ENCODE results near the gene OR4K1.

DNA sequence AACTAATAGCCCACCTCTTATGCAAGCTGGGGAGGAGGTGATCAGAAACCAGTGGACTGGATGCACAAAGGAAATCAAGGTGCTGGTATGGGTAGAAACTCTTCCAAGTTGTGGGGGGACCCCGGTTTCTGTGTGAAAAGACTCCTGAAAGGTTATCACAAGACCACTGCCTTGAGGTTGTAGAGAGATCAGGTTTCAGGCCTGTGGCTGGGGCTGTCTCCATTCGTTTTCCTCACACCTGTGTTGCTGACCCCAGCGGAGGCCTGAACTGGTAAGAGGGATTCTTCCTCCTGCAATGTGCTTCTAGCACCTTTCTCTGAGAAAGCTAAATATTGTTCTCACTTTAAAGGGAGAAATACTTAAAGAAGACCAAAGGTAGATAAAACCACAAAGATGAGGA, 19.6 kb upstream of the OR4K1 start:
- TF ChIP-seq TCF4 (CRISPR knock-in tag; IDR thresholded peaks at IDR 0.05; ENCODE audit: borderline replicate concordance) (no peak), ZFP30 (CRISPR knock-in tag; IDR thresholded peaks at IDR 0.05) (no peak), OSR1 (CRISPR knock-in tag; IDR thresholded peaks at IDR 0.05) (no peak)
- TF ChIP-seq, protein P1, sequence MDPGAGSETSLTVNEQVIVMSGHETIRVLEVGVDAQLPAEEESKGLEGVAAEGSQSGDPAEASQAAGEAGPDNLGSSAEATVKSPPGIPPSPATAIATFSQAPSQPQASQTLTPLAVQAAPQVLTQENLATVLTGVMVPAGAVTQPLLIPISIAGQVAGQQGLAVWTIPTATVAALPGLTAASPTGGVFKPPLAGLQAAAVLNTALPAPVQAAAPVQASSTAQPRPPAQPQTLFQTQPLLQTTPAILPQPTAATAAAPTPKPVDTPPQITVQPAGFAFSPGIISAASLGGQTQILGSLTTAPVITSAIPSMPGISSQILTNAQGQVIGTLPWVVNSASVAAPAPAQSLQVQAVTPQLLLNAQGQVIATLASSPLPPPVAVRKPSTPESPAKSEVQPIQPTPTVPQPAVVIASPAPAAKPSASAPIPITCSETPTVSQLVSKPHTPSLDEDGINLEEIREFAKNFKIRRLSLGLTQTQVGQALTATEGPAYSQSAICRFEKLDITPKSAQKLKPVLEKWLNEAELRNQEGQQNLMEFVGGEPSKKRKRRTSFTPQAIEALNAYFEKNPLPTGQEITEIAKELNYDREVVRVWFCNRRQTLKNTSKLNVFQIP (CRISPR knock-in tag; IDR thresholded peaks at IDR 0.05; ENCODE audit: borderline replicate concordance, low read depth): no peak
- TF ChIP-seq, protein P2, sequence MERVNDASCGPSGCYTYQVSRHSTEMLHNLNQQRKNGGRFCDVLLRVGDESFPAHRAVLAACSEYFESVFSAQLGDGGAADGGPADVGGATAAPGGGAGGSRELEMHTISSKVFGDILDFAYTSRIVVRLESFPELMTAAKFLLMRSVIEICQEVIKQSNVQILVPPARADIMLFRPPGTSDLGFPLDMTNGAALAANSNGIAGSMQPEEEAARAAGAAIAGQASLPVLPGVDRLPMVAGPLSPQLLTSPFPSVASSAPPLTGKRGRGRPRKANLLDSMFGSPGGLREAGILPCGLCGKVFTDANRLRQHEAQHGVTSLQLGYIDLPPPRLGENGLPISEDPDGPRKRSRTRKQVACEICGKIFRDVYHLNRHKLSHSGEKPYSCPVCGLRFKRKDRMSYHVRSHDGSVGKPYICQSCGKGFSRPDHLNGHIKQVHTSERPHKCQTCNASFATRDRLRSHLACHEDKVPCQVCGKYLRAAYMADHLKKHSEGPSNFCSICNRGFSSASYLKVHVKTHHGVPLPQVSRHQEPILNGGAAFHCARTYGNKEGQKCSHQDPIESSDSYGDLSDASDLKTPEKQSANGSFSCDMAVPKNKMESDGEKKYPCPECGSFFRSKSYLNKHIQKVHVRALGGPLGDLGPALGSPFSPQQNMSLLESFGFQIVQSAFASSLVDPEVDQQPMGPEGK (CRISPR knock-in tag; IDR thresholded peaks at IDR 0.05; ENCODE audit: borderline replicate concordance): no peak
- TF ChIP-seq, protein P3, sequence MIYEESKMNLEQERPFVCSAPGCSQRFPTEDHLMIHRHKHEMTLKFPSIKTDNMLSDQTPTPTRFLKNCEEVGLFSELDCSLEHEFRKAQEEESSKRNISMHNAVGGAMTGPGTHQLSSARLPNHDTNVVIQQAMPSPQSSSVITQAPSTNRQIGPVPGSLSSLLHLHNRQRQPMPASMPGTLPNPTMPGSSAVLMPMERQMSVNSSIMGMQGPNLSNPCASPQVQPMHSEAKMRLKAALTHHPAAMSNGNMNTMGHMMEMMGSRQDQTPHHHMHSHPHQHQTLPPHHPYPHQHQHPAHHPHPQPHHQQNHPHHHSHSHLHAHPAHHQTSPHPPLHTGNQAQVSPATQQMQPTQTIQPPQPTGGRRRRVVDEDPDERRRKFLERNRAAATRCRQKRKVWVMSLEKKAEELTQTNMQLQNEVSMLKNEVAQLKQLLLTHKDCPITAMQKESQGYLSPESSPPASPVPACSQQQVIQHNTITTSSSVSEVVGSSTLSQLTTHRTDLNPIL (CRISPR knock-in tag; IDR thresholded peaks at IDR 0.05; ENCODE audit: low read depth): no peak
